ENCODE results near the gene WAPL. TPM values are rescaled to one million over a fixed set of nuclear protein-coding genes. Genes with fewer than 3 reads are reported as not detected.
A peak's percentile ranks its signal among the peaks of the same experiment; 100 is the strongest.

Gene WAPL
- total and polyA plus RNA-seq, 2 of the 13 experiments (the other 11 are each of a cell fraction or from before 2014, with no cell fraction given), result 13.2 to 43.5 TPM

DNA sequence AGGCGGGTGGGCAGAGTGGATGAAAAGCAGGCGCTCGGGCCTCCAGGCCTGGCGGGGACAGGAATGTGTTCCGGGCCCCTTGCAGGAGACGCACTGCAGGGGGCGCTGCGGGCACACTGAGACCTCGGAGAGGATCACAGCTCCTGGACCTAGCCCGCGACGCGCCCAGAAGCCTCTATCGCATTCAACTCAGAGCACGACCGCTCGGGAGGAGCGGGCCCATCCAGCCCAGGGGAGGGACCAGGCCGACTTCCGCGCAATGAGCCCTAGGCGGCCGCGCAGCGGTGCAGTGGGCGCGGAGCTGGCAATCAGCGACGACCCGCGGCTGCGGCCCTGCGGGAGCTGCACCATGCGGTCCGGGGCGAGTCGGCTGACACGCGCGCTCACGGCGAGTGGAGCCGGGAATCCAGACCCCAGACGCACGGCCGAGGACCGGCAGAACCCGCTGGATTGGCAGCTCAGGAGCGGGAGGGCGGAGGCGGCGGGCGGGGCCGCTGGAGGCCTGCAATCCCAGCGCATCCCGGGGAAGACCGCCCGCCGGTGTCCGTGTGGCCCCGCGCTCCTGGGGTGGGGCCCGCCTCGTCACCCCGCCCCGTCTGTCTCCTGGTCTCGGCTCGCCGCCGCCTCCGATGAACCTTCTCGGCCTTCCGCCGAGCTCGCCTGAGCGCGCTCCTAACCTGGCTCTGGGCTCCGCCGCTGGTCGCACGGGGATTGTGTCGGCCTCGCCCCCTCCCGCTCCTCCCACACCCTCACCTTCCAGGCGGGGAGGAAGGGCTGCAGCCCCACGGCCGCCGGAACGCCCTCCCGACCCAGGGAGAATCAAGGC, 121.5 kb downstream of the WAPL start (continued):
- TF ChIP-seq, protein P1, sequence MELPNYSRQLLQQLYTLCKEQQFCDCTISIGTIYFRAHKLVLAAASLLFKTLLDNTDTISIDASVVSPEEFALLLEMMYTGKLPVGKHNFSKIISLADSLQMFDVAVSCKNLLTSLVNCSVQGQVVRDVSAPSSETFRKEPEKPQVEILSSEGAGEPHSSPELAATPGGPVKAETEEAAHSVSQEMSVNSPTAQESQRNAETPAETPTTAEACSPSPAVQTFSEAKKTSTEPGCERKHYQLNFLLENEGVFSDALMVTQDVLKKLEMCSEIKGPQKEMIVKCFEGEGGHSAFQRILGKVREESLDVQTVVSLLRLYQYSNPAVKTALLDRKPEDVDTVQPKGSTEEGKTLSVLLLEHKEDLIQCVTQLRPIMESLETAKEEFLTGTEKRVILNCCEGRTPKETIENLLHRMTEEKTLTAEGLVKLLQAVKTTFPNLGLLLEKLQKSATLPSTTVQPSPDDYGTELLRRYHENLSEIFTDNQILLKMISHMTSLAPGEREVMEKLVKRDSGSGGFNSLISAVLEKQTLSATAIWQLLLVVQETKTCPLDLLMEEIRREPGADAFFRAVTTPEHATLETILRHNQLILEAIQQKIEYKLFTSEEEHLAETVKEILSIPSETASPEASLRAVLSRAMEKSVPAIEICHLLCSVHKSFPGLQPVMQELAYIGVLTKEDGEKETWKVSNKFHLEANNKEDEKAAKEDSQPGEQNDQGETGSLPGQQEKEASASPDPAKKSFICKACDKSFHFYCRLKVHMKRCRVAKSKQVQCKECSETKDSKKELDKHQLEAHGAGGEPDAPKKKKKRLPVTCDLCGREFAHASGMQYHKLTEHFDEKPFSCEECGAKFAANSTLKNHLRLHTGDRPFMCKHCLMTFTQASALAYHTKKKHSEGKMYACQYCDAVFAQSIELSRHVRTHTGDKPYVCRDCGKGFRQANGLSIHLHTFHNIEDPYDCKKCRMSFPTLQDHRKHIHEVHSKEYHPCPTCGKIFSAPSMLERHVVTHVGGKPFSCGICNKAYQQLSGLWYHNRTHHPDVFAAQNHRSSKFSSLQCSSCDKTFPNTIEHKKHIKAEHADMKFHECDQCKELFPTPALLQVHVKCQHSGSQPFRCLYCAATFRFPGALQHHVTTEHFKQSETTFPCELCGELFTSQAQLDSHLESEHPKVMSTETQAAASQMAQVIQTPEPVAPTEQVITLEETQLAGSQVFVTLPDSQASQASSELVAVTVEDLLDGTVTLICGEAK (IDR thresholded peaks at IDR 0.05), result no peak
- TF ChIP-seq, protein P1 (CRISPR knock-in tag; IDR thresholded peaks at IDR 0.05), result peak; percentile 58; the same call in 1 of the 2 replicates
- TF ChIP-seq NRL (CRISPR knock-in tag; IDR thresholded peaks at IDR 0.05; ENCODE audit: borderline replicate concordance) (peak; percentile 90), ZSCAN12 (CRISPR knock-in tag; IDR thresholded peaks at IDR 0.05) (0 out of 2 replicates have a peak, but pooled peaks have one; percentile 24), AKAP8 (CRISPR knock-in tag; IDR thresholded peaks at IDR 0.05) (no peak), WIZ (CRISPR knock-in tag; IDR thresholded peaks at IDR 0.05) (no peak), PRMT3 (CRISPR knock-in tag; IDR thresholded peaks at IDR 0.05; ENCODE audit: borderline replicate concordance, low read depth) (no peak)
- TF ChIP-seq, protein P2, sequence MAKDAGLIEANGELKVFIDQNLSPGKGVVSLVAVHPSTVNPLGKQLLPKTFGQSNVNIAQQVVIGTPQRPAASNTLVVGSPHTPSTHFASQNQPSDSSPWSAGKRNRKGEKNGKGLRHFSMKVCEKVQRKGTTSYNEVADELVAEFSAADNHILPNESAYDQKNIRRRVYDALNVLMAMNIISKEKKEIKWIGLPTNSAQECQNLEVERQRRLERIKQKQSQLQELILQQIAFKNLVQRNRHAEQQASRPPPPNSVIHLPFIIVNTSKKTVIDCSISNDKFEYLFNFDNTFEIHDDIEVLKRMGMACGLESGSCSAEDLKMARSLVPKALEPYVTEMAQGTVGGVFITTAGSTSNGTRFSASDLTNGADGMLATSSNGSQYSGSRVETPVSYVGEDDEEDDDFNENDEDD (CRISPR knock-in tag; IDR thresholded peaks at IDR 0.05; ENCODE audit: borderline replicate concordance), result peak; percentile 64; the same call in 1 of the 2 replicates
- TF ChIP-seq, protein P3, sequence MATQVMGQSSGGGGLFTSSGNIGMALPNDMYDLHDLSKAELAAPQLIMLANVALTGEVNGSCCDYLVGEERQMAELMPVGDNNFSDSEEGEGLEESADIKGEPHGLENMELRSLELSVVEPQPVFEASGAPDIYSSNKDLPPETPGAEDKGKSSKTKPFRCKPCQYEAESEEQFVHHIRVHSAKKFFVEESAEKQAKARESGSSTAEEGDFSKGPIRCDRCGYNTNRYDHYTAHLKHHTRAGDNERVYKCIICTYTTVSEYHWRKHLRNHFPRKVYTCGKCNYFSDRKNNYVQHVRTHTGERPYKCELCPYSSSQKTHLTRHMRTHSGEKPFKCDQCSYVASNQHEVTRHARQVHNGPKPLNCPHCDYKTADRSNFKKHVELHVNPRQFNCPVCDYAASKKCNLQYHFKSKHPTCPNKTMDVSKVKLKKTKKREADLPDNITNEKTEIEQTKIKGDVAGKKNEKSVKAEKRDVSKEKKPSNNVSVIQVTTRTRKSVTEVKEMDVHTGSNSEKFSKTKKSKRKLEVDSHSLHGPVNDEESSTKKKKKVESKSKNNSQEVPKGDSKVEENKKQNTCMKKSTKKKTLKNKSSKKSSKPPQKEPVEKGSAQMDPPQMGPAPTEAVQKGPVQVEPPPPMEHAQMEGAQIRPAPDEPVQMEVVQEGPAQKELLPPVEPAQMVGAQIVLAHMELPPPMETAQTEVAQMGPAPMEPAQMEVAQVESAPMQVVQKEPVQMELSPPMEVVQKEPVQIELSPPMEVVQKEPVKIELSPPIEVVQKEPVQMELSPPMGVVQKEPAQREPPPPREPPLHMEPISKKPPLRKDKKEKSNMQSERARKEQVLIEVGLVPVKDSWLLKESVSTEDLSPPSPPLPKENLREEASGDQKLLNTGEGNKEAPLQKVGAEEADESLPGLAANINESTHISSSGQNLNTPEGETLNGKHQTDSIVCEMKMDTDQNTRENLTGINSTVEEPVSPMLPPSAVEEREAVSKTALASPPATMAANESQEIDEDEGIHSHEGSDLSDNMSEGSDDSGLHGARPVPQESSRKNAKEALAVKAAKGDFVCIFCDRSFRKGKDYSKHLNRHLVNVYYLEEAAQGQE (IDR thresholded peaks at IDR 0.05; ENCODE audit: borderline replicate concordance in 1 of 2, low read depth in 1 of 2, low read length in 2 of 2), result no peak
- TF ChIP-seq, protein P4, sequence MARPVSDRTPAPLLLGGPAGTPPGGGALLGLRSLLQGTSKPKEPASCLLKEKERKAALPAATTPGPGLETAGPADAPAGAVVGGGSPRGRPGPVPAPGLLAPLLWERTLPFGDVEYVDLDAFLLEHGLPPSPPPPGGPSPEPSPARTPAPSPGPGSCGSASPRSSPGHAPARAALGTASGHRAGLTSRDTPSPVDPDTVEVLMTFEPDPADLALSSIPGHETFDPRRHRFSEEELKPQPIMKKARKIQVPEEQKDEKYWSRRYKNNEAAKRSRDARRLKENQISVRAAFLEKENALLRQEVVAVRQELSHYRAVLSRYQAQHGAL (CRISPR knock-in tag; IDR thresholded peaks at IDR 0.05; ENCODE audit: not compliant biosample characterization), result no peak
- TF ChIP-seq, protein P5, sequence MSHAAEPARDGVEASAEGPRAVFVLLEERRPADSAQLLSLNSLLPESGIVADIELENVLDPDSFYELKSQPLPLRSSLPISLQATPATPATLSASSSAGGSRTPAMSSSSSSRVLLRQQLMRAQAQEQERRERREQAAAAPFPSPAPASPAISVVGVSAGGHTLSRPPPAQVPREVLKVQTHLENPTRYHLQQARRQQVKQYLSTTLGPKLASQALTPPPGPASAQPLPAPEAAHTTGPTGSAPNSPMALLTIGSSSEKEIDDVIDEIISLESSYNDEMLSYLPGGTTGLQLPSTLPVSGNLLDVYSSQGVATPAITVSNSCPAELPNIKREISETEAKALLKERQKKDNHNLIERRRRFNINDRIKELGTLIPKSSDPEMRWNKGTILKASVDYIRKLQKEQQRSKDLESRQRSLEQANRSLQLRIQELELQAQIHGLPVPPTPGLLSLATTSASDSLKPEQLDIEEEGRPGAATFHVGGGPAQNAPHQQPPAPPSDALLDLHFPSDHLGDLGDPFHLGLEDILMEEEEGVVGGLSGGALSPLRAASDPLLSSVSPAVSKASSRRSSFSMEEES (CRISPR knock-in tag; IDR thresholded peaks at IDR 0.05), result no peak
